Right ventricle myocardium superior (tissue), 1 donor: ENCODE measurements around the gene CDKN2AIPNL. TPM values are rescaled to one million over a fixed set of nuclear protein-coding genes. Genes with fewer than 3 reads are reported as not detected.
A peak's percentile ranks its signal among the peaks of the same experiment; 100 is the strongest.
"Not testable (repeated sequence)": the region's sequence is repeated elsewhere in the genome, so short reads cannot be mapped to it uniquely, and the experiment has no call there.

ENCODE experiments used
- ATAC-seq: fragments of 200-7000 bp; cut with Tn5 transposase; one replicate; pipeline ENCODE4 v1.9.1; 2020; ENCODE audit warnings: mild to moderate bottlenecking; ENCODE audit not compliant: poor library complexity
- DNase-seq: peaks from one replicate; pipeline ENCODE4 v3.0.0-alpha.2; 2020
- intact Hi-C: fragments of 100-400 bp; cut with DNase I; formaldehyde crosslinking; loops from one replicate; pipeline ENCODE4 v1.11.2; 2022
- total RNA-seq: library from RNA; stranded (reverse); fragmentation: NEBNext Ultra II Directional; extraction: Animal tissue kit (Norgen Biotek cat#: 25700); gene quantifications from one replicate; pipeline ENCODE4 v1.2.1, GENCODE V29; 2021
- donor health status: DM: no; HTN: yes; CAD: no; lungs with severe emphysema.

Gene CDKN2AIPNL
- total RNA-seq, 1 donor from 2014 or later, result 43.1 TPM

DNA sequence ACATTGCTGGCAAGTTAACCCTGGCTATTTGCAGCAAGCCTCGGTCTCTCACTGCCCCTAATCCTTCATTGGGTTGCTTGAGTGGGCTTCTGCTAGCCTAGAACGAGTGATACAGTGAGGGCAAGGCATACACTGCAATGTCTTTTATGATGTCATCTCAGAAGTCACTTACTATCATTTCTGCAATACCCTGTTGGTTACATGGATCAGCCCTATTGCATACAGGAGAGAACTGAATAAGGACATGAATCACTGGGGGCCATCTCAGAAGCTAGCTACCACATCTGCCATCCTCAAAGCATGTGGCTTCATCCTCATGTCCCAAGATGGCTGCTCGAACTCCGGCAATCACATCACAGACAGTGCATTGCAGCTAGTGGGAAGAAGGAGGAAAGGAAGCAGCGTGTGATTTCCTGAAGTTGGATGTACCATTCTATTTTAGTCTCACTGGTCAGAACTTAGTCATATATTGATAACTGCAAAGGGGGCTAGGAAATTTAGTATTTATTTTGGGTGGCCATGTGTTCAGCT is 33.3 kb upstream of the CDKN2AIPNL start:
- DNase-seq, result no peak
- ATAC-seq, result no peak
- intact Hi-C loops, result loop anchor here (10.0 kb wide), 1 partner anchor 130 kb away; no protein-coding TSS in a partner anchor

DNA sequence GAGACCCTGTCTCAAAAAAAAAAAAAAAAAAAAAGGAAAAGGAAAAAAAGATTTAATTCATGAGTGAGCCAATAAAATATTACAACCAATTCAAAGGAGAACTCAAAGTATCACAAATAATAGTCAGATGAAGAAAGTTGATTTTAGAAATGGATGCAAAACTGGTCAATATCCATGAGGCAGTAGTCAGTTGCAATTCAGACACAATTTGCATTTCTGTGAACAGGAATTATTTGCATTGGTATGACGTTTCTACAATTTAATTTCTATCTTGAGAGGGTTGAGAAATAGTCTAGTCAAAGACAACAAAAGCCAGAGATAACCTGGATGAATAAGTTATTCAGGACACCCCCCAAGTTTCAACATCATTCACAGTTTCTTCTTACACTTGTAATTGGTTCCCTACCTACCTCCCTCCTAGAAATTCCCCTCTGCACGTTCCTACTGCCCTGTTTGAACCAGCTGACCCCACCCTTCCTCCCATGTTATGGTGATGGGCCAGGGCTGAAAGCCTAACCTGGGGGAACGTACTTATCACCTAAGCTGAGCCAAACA is 28.6 kb upstream of the CDKN2AIPNL start:
- no peak for ATAC-seq
- DNase-seq, result no peak
- intact Hi-C loops, result loop anchor here (10.0 kb wide), 1 partner anchor 135 kb away; no protein-coding TSS in a partner anchor

DNA sequence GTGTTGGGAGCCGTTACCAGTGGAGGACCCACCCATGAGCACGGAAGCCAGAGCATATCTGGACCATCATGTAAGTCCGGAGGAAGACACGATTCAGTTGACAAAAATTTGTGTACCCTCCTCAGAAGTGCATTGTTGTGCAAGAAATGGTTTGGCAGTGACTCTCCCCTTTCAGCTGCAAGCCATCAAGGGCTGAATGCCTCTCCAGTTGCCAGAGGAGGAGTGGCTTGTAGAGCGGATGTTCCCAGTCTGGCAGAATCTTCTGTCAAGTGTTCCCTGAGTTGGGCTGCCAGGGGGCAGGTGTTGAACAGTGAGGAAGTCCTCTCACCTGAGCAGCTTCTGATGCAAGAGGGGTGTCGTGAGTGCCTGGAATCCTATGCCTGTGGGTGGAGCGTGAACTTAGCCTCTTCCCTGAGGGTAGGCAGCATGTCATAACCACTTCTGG is 27.6 kb upstream of the CDKN2AIPNL start:
- intact Hi-C loops, result loop anchor here (5.0 kb wide), 1 partner anchor 88 kb away; the partner anchor contains the start of gene JADE2
- ATAC-seq, result peak; percentile 85
- DNase-seq, result peak; percentile 80

DNA sequence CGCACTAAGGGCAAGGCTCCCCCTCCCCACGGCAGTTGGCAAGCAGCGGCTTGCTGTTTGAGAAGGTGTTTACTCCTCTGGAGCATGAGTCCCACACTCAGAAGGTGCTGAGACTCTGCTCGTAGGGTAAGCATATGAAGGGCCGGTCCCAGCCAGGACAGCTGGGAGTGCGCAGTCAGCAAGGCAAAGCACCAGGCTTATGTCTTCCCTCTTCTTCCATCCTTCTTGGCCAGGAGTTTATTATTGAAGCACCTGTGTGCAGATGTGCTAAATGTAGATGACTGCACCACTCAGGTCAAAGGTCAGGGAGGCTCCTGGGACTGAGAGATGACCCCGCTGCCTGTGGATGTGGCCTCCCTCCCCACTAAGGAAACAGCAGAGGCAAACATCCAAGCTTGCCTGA is 27.0 kb upstream of the CDKN2AIPNL start:
- intact Hi-C loops, result loop anchor here (5.0 kb wide), 1 partner anchor 89 kb away; the partner anchor contains the start of gene JADE2
- DNase-seq, result peak; percentile 42
- peak; percentile 0 for ATAC-seq

DNA sequence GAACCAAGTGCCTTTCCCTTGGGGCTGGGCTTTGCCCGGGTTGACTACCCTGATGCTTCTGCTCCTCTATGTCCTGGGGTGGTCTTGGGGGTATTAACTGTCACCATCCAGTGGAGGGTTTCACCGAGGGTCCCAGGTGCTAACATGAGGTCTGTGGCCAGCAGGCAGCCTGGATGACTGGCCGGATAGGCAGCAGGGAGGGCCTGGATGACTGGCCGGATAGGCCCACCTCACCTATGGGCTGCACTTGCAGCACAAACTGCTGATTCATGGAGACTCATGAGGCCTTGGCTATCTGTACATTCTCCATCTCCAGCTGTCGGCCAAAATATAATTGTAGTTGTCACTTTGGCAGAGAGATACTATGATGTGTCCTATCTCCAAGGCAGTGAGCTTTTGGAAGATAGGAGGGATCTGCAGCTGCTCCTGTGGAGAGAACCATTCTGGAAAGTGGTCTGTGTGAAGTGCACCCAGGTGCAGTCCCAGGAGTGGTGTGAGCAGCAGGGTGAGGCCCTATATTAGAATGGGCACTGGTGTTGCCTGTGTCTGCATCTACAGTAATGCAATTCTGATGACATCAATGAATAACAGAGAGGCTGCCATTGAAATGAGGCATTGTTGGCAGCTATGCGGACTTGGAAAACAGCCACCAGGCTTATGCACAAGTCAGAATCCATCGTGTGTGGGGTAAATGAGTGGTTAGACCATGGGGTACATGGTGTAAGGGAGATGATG is 26.3 kb upstream of the CDKN2AIPNL start:
- intact Hi-C loops, result loop anchor here (5.0 kb wide), 1 partner anchor 89 kb away; the partner anchor contains the start of gene JADE2
- DNase-seq, result no peak
- ATAC-seq, result peak; percentile 16

DNA sequence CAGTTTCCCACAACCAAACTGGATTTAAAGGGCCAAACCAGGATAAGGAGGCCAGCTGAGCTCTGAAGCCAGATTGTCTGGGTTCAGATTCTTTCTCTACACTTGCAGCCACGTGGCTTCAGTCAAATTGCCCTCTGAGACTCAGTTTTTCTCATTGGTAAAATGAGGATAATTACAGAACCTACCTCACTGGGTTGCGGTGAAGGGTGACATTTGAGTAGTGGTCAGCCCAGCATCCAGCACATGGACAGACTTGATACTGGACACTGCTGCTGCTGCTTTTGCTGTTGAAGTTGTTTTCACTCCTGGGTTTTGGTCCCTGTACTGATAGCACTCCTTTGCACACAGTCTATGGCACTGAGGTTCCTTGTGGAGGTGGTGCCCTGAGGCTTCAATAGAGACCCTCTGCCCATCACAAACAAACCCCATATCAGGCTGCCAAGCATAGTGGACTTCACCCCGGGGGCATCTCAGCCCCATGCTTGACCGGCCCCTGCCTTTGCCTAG is 25.7 kb upstream of the CDKN2AIPNL start:
- intact Hi-C loops, result loop anchor here (5.0 kb wide), 1 partner anchor 90 kb away; the partner anchor contains the start of gene JADE2
- DNase-seq, result no peak
- no peak for ATAC-seq

DNA sequence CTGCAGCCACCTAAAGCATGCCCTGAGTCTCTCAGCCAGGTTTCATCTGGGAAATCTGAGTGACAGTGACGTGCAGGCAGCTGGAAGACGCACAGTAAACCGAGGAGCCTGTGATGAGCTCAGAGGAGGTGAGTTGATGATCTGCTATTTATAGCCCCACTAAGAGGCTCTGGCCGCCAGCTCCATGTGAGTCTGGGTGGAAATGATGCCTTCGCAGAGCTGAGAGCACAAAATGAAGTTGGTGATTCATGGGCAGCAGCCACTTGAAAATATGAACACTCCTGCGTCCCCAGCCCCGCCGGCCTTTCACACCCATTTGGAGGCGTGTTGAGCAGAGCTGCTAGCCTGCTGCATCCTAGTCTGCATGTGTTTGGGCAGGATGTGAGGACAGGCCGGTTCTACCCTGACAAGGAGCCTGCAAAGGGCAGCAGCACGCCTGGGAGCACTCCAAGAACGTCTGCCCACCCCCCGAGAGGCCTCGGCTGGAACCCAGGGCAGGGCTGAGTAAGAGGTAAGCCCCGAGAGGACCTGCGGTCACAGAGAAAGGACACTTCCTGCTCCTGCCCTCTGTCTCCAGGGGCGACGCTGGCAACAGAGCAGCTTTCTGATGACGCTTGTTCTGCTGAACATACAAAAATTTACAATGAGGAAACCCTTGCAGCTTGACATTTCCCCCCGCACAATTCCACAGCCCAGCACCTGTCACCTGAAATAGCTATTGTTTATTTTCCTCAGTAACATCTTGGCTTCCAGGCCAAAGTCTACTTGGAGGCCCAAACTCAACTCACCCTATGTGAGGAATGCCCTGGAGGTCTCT is 25.1 kb upstream of the CDKN2AIPNL start:
- peak; percentile 78 for ATAC-seq
- intact Hi-C loops, result loop anchor here (5.0 kb wide), 1 partner anchor 91 kb away; the partner anchor contains the start of gene JADE2

DNA sequence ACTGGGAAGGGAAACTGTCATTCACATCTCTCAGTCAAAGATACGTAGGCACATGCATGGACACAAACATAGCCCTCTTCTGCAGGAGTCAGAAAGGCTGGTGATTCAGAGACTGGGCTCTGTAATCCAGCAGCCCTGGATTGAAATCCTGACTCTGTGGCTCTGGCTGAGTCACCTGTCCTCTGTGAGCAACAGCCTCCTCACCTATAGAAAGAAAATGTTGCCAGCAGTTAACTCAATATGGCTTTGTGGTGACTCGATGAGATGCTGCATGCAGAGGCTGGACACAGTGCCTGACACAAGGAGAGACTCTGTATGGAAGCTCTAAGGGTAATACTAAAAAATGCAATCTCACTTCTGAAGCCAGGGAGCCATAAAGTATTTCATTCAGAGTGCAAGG is 23.9 kb upstream of the CDKN2AIPNL start:
- ATAC-seq (no peak), DNase-seq (no peak)
- intact Hi-C loops, result loop anchor here (5.0 kb wide), 1 partner anchor 92 kb away; the partner anchor contains the start of gene JADE2

More for the DNA sequence above, 25.1 kb upstream of the CDKN2AIPNL start:
- peak; percentile 76 for DNase-seq

DNA sequence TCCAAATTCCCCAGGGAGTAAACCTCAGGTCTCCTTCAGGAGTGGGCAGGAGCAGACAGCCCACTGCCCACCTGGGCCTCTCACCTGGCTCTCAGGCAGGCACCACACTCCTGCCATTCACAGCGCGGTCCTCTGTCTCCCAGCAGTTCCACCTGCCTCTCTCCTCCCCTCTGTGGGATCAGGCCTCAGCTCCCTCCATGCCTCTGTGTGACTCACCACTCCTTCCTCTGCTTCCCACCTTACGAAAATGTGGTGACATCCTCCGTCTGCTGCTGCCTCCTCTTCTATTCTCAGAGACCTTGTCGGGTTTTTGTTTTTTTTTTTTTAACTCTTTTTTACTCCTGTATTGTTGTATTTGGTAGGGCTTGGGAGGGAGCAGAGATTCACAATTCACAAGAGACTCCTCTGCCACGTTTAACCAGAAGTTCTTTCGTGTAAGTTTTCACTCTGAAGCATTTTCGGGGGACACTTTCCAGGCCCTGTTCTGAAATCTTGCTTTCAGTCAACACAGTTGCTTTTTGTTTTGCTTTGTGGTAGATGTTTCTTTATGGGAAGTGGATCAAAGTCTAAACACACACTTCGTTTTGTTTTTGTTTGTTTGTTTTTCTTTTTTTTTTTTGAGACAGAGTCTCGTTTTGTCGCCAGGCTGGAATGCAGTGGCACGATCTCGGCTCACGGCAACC is 21.1 kb upstream of the CDKN2AIPNL start:
- intact Hi-C loops, result no loop called here
- DNase-seq (no peak), ATAC-seq (no peak)

DNA sequence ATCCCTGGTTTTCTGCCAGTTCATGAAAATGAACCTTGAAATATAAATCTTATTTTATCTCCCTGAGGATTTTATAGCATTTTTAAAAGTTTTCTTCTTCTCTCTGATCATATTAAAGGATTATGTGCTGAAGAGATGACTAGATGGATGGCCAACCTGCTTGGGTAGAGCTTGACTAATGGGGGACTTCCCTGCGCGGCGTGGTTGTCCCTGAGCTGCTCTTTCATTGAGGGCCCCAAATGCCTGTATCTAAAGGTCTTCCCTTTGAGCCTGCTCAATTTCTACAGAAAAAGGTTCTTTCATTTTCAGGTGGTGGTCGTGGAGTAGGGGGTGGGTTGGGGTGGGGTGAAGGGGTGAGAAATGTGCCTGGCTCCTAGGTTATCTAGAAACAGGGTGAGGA is 20.5 kb upstream of the CDKN2AIPNL start:
- intact Hi-C loops, result no loop called here
- ATAC-seq, result no peak

DNA sequence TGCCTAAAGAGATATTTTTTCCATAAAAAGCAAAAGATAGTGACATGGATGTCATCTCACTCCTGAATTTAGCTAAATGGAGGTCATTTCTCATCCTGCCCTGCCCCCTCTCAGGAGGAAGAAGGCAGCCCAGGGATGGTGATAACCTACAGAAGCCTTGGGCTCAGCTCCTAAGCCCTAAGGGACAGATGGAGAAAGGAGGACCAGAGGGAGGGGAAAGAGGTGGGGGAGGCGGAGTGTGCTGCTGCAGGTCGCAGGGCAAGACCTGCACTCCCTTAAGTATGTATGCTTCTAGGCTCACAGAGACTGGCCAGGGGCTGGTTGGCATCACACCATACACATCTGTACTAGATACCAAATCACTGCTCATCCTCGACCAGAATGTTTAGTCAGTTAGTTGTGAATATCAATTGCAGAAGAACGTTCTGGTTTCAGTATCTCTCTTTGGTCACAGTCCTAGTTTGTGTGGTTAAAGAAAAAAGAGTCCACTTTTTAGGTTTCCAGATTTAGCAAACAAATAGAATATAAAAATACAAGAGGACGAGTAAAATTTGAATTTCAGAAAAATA is 18.4 kb upstream of the CDKN2AIPNL start:
- intact Hi-C loops, result no loop called here
- DNase-seq (no peak), ATAC-seq (no peak)

More for the DNA sequence above, 20.5 kb upstream of the CDKN2AIPNL start:
- DNase-seq, result no peak

DNA sequence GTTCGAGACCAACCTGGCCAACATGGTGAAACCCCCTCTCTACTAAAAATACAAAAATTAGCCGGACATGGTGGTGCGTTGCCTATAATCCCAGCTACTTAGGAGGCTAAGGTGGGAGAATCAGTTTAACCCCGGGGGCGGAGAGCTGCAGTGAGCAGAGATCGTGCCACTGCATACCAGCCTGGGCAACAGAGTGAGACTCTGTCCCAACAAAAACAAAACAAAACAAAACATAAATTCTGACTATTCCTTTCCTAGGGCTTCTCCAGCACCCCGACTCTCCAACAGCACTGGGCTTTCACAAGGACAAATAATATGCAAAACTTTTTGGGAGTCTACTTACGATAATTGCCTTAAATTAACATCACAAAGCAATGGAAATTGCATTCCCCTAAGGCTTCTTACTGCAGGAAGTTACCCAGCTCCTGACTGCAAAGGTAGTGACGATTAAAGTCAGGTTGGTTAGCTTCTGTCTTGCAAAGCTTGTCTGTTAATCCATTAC is 15.9 kb upstream of the CDKN2AIPNL start:
- intact Hi-C loops, result no loop called here
- DNase-seq (no peak), ATAC-seq (no peak)

DNA sequence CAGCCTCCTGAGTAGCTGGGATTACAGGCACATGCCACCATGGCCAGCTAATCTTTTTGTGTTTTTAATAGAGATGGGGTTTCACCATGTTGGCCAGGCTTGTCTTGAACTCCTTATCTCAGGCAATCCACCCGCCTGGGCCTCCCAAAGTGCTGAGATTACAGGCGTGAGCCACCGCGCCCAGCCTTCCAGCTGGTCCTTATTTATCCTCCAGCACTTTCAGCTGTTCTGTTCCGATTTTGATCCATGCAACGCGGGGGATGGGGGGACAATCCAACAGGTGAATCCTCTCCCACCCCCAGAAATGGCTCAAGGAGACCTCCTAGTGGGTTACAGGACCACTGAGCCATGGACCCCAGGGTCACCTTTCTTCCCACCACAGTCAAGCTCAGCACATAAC is 14.7 kb upstream of the CDKN2AIPNL start:
- intact Hi-C loops, result no loop called here
- ATAC-seq, result no peak
- no peak for DNase-seq

DNA sequence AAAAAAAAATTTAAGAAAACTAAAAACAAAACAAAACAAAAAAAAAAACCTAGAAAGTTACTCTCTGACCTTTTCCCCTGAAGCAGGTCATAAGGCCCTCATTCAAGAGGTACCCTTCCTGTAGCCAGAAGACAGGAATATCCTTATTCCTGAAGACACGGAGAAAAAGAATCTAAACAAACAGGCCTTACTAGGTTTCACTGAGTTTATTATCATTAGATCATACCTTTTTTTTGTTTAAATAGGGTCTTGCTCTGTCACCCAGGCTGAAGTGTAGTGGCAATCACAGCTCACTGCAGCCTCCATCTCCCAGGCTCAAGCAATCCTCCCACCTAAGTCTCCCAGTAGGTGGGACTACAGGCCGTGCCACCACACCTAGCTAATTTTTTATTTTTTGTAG is 11.7 kb upstream of the CDKN2AIPNL start:
- ATAC-seq (no peak), DNase-seq (no peak)
- intact Hi-C loops, result no loop called here

DNA sequence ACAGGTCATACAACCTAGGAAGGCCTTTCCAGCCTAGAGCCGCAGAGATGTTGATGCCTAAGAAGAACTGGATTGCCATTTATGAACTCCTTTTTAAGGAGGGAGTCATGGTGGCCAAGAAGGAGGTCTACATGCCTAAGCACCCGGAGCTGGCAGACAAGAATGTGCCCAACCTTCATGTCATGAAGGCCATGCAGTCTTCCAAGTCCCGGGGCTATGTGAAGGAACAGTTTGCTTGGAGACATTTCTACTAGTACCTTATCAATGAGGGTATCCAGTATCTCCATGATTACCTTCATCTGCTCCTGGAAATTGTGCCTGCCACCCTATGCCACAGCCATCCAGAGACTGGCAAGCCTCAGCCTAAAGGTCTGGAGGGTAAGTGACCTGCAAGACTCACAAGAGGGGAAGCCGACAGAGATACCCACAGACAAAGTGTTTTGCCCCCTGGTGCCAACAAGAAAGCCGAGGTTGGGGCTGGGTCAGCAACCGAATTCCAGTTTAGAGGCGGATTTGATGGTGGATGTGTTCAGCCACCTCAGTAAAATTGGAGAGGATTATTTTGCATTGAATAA is 11.2 kb upstream of the CDKN2AIPNL start:
- no peak for DNase-seq
- intact Hi-C loops, result no loop called here
- no peak for ATAC-seq

DNA sequence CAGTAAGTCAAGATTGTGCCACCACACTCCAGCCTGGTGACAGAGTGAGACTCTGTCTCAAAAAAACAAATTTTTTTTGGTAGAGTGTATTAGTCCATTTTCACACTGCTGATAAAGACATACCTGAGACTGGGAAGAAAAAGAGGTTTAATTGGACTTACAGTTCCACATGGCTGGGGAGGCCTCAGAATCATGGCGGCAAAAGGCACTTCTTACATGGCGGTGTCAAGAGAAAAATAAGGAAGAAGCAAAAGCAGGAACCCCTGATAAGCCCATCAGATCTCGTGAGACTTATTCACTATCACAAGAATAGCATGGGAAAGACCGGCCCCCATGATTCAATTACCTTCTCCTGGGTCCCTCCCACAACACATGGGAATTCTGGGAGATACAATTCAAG is 9.4 kb upstream of the CDKN2AIPNL start:
- DNase-seq, intact Hi-C loops, ATAC-seq: not testable (repeated sequence)

DNA sequence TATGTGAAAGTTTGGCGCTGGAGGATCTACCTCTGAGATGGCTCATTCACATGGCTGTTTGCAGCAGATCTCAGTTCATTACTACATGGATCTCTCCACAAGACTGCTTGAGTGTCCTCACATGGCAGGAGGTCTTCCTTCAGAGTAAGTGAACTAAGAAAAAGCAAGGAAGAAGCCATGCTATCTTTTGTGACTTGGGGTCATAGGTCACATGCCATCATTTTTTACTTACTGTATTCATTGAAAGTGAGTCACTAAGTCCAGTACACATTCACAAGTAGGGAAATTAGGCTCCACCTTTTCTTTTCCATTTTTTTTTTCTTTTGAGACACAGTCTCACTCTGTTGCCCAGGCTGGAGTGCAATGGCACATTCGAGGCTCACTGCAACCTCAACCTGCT is 8.7 kb upstream of the CDKN2AIPNL start:
- no peak for ATAC-seq
- intact Hi-C loops, result no loop called here

More for the DNA sequence above, 8.7 kb upstream of the CDKN2AIPNL start:
- DNase-seq, result no peak
